T1000 (cell line): ENCODE results near the gene ZNF557.

Source experiments
- DNase-seq: peaks from one replicate; lab custom pipeline; 2025; ENCODE audit warnings: mixed read lengths; lab: John Stamatoyannopoulos, UW

The ZNF557 gene

DNA sequence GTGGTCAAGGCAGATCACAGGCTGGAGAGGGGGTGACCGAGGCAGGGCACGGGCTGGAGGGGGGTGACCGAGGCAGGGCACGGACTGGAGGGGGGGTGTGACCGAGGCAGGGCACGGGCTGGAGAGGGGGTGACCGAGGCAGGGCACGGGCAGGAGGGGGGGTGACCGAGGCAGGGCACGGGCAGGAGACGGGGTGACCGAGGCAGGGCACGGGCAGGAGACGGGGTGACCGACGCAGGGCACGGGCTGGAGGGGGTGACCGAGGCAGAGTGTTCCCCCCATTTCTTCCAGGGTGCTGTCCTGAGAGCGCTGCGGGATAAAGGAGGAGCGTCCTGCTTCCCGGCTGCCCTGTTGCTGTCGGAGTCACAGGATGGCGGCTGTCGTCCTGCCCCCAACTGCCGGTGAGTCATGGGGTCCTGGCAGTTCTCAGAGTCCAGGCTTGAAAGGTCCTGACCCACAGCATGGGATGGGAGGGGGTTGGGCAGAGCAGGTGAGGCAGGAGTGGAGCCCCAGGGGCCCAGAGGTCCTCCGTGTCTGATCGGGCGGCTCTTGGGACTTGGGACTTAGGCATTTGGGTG lies 5.3 kb downstream of the ZNF557 start:
- no peak for DNase-seq

DNA sequence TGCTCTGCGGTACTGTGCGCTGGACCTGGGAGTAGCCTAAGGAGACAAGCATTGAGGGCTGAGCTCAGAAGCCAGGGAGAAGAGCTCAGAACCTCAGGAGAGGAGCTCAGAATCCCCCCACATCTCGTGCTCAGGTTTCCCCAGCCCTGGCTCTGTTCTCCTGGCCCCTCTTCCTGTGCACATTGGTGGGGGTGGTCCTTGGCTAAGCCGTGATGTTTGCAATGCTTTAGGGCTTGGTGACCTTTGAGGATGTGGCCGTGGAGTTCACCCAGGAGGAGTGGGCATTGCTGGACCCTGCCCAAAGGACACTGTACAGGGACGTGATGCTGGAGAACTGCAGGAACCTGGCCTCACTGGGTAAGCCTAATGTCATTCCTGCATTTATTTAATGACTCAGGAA lies 6.6 kb downstream of the ZNF557 start:
- DNase-seq: no peak

- DNase-seq: no peak
Observed at GRCh38 chr19:7078008-7078407, 8.5 kb downstream of the ZNF557 start.

- no peak for DNase-seq
Observed at GRCh38 chr19:7083076-7083956, 13.8 kb downstream of the ZNF557 start.

DNA sequence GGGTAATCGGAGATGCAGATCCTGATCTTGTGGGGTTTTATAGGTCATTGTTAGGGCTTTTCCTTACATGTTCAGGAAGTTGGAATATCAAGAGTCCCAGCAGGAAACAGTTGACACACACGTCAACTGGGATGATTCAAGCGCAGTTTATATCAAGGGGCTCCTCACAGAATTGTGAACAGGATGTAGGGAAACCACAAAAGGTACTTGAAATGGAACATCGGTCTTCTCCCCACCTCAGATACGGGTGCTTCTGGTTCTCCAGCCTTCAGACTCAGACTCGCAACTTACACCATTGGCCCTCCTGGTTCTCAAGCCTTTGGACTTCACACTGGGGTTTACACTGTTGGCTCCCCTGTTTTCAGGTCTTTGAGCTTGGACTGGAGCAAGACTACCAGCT lies 19.5 kb downstream of the ZNF557 start:
- DNase-seq: no peak

DNA sequence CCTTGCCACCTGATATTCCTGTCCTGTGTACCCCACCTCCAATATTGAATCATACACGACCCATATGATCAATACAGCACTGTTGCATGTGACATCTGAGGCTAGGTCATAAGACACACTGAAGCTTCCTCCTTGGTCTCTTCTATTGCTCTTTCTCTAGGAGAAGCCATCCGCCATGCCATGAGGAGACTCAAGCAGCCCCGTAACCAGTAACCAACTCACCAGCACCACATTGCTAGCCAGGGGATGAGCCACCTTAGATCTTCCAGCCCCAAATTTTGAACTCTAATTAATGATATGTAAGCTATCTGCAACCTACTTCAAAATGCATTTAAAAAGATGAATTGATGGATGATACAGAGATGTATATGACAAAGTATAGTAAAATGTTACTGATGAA lies 28.6 kb downstream of the ZNF557 start:
- DNase-seq: no peak

DNA sequence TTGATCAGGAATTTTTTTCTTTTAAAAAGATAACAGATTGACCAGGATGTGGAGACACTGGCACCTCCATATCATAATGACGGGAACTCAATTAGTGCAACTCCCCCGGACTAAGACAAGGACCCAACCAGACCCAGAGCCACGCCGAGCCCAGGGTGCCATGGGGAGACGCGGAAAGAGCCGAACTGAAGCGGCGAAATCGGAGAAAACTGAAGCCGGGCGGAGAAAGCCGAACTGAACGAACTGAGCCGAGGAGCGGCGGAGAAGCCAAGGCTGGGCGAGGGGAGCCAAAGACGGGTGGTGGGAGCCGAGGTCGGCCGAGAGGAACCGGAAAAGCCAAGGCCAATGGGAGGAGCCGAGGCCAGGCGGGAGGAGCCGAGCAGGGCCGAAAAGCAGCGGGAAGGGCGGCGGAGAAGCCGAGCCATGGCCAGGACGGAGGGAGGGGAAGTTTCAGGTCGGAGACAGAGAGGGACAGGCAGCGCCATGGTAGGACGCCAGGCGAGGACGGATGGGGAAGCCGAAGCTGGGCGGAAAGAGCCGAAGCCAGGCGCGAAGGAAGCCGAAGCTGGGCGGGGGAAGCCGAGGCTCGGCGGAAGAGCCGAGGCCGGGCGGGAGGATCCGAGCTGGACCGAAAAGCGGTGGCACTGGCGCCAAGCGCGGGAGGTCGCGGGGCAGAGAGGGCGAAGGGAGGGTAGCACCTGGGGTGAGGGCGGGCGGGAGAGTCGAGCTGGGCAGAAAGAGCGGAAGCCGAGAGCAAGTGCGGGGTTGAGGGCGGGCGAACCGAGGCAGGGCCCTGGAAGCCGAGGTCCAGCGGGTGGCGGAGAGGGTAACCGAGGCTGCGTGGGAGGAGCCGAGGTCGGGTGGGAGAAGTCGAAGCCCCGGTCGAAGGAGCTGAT lies 29.4 kb downstream of the ZNF557 start:
- DNase-seq: peak; percentile 87

DNA sequence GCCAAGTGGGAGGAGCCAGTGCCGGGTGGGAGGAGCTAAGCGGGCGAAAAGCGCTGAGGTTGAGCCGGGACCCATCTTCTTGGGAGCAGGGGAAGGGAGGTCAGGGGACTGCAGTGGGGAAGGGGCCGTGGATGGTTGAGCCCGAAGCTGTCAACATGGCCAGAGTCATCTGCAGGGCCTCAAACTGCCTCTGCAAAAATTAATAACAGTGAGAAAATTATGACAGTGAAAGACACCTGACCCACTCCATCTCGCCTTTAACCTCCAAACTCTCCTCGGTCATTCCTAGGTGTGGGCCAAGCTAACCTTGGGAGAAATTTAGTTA lies 30.1 kb downstream of the ZNF557 start:
- no peak for DNase-seq

DNA sequence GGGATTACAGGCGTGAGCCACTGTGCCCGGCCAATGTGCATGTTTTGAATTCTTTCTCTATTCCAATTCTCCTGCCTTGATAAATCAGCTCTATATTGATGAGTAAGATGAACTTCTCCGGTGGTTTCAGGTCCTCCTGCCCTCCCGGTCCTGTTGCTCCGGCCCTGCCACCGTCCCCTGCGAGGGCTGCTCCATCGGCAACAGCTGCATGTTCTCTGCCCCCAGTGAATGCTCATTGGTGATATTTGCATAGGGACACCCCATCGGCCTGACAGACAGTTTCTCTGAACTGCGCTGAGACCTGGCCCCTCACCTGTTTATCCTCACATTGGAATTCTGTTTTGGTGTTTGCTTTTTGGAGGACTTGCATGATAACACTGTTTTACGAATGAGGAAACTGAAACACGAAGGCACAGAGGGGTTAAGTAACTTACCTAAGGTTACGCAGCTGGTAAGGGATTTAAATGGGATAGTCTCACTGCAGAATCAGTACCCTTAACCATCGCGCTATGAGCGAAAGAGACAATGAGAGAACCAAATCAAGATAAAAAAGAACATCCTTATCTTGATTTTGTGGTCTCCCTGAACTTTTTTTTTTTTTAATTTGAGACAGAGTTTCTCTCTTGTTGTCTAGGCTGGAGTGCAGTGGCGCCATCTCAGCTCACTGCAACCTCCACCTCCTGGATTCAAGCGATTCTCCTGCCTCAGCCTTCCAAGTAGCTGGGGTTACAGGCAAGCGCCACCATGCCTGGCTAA lies 32.2 kb downstream of the ZNF557 start:
- no peak for DNase-seq

GRCh38 chr19:7104747-7105447 lies 35.4 kb downstream of the ZNF557 start:
- DNase-seq: no peak

- DNase-seq: no peak
Observed at GRCh38 chr19:7106711-7107657, 37.5 kb downstream of the ZNF557 start.

GRCh38 chr19:7109678-7110289 lies 40.3 kb downstream of the ZNF557 start:
- no peak for DNase-seq

- DNase-seq: no peak
Observed at GRCh38 chr19:7112675-7113074, 43.2 kb downstream of the ZNF557 start.

GRCh38 chr19:7113233-7113632 lies 43.7 kb downstream of the ZNF557 start:
- no peak for DNase-seq

GRCh38 chr19:7115721-7116120 lies 46.2 kb downstream of the ZNF557 start:
- DNase-seq: no peak

DNA sequence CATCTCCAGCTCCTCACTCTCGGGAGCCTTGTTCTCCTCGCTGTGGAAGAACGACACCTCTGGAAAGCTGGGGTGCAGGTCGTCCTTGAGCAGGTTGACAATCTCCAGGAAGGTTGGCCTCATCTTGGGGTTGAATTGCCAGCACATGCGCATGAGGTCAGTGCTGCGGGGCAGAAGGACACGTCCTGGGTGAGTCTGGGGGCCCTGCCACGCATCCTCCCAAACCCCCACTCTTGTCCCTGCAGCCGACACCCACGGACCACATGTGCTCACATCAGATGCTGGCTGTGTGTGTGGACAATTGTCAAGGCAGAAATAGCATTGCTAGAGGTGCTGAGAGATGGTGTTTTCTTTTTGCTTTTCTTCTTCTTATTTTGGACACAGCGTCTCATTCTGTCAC lies 47.7 kb downstream of the ZNF557 start:
- no peak for DNase-seq

GRCh38 chr19:7119582-7119981 lies 50.1 kb downstream of the ZNF557 start:
- no peak for DNase-seq

- DNase-seq: no peak
Observed at GRCh38 chr19:7120499-7120898, 51.0 kb downstream of the ZNF557 start.

GRCh38 chr19:7122701-7123100 lies 53.2 kb downstream of the ZNF557 start:
- no peak for DNase-seq

DNA sequence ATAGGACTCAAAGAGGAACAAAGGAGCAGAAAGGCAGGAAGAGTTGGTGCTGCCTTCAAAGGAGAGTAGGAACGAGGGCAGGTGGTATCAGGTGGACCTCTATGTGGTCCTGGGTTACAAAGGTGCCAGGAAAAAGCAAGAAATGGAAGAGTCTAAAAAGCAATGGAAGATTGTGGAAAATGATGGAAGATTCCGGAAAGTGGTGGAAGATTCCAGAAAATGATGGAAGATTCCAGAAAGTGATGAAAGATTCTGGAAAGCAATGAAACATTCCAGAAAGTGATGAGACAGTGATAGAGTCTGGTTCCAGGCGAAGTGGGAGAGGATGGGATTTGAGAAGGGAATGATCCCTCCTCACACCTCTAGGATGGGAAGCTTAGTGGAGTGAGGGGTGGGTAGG lies 55.3 kb downstream of the ZNF557 start:
- DNase-seq: no peak
